A549 treated with CpdA at 1 μM for 4 hours (cell line): ENCODE data around the gene GJD2. TPM values are rescaled to one million over a fixed set of nuclear protein-coding genes. Genes with fewer than 3 reads are reported as not detected.

Source experiments
- total RNA-seq: library from RNA; stranded (reverse); fragments of 200-300 nt; extraction: Qiagen RNA extraction; gene quantifications from 5 replicates; pipeline ENCODE4 v1.2.3, GENCODE V29; 2022; ENCODE audit warnings: low read depth

Gene GJD2
- not detected in 5 replicates for total RNA-seq

GRCh38 chr15:34754674-34755418, at the start of gene GJD2:
TSS of gene GJD2 (minus strand) at chr15:34754998. CDS start at chr15:34754488, 510 bp downstream.

GRCh38 chr15:34795267-34796081, 40.7 kb upstream of the GJD2 start, which contains the start of gene ACTC1:
TSS of gene ACTC1 (minus strand) at chr15:34795549. CDS start at chr15:34794808, 741 bp downstream.

Other genes with a start within 250 kb of the GJD2 start
- gene GOLGA8B, start 171.3 kb downstream of the GJD2 start, total RNA-seq: 13.4 to 20.1 TPM (median 16.5 TPM) in 5 replicates
- gene ACTC1, start 40.6 kb upstream of the GJD2 start, total RNA-seq: 0.22 to 0.63 TPM (median 0.37 TPM) in 5 replicates
- gene AQR, start 214.7 kb upstream of the GJD2 start, total RNA-seq: 29.9 to 37.4 TPM (median 35.5 TPM) in 5 replicates
- 14.6 to 17.7 TPM (median 16.6 TPM) in 5 replicates for gene ZNF770, start 233.3 kb upstream of the GJD2 start, total RNA-seq